Amygdala (tissue), 56 donors: ENCODE measurements around the gene RAET1E.
A peak's percentile ranks its signal among the peaks of the same experiment; 100 is the strongest.
"Not testable (repeated sequence)": the region's sequence is repeated elsewhere in the genome, so short reads cannot be mapped to it uniquely, and the experiment has no call there.

Source experiments
- DNase-seq, 56 donors: peaks; one replicate each; lab custom pipeline; 2025; lab: John Stamatoyannopoulos, UW

RAET1E gene, protein sequence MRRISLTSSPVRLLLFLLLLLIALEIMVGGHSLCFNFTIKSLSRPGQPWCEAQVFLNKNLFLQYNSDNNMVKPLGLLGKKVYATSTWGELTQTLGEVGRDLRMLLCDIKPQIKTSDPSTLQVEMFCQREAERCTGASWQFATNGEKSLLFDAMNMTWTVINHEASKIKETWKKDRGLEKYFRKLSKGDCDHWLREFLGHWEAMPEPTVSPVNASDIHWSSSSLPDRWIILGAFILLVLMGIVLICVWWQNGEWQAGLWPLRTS

DNA sequence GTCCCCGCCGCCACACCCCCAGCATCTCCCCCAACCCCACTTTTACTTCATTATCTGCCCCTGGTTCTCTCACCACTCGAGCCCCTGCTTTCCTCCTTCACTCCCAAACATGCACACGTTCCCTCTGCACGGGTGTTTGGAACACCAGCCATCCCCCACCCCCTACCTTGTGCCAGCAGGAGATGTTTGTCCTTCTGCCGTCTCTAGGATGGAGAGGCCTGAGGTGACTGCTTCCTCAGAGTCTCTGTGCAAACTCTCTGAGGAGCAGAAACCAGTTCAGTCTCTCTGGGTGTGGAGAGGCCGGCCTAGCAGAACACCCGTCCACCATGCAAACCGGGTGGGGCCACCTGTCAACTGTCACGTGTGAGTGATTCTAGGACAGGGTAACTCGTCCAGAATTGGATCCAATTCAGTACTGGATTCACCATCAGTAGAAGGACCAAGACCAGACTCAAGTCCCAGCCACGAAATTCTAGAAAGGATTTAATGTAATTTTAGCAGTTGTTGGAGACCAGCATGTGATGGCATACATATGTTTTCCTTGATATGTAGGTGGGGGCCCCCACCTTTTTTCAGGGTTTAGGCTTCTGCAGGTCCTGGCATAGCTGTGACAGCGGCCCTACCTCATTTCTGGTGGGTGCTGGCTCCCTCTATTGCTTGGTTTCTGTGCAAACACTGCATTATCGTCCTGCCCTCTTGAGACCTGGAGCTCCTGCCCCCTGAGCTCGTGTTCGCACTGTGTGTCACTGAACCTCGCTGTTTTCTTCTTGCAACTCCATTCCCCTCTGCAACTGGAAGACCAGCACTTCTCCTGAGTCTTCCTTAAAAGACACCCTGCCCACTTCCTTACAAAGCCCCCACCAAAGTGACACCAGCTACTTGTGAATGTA lies at the start of gene RAET1E:
RAET1E (minus strand) TSS at position 259 of the 890 bp plus-strand sequence. CDS start 7,212 bp downstream, outside the sequence.
- no peak for DNase-seq

DNA sequence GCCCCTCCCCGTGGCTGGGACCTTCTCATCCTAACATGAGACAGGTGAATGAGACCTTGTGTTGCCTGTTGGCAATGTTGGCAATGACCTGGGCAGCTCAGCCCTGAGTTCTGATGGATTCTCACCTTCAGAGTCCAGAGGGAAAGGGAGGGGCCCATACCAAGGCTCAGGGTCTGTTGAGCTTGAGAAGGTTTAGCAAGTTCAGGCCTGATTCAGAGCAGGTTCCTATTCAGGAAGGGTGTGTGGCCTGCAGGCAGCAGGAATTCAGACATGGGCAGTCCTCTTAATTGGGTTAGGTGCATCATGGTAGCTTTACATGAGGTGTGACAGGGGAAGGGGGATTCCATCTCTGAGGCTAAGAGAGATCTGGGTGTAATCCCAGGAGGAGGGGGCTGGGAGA lies 49.6 kb upstream of the RAET1E start:
- DNase-seq, result not testable (repeated sequence)

DNA sequence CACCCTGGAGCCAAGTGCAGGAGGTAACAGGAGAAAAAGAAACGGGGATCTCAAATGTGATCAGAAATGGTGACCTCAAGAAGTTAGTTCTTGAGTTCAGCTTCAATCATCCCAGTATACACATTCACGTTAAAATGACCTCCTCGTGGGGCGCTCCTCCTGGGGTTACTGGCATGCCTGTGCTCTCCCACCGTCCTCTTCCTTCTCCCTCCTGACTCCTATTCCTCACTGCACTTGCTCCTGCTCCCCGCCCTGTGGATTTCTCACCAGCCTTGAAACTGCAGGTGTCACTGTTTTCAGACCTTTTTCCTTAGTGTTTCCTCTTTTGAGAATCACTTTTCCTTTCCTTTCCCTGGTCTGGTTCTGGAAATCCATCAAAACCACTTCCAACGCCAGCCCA lies 48.7 kb upstream of the RAET1E start:
- not testable (repeated sequence) for DNase-seq

DNA sequence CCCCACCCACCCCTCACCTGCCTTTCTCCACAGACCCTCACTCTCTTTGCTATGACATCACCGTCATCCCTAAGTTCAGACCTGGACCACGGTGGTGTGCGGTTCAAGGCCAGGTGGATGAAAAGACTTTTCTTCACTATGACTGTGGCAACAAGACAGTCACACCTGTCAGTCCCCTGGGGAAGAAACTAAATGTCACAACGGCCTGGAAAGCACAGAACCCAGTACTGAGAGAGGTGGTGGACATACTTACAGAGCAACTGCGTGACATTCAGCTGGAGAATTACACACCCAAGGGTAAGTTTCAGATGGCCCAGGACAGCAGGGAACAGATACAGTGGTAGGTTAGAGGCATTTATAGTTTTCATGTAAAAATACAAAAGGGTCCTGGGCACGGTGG lies 47.4 kb upstream of the RAET1E start:
- not testable (repeated sequence) for DNase-seq

DNA sequence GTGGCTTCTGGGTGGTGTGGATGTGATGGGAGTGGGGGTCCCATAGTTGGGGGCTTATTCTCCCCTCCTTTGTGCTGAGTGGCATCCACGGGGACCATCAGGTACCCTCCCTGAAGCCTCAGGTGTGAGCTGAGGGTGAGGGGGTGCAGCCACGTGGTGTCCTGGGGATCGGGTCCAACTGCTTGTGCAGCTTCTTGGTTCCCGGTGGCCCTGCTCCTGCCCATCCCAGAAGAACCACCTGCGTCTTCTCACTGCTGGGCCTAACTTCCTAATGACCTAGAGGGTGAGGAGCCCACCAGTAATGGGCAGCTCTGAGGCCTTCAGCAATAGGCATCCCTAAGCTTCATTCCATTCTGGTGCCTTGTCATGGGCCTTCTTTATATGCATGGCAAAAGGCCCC lies 45.4 kb upstream of the RAET1E start:
- DNase-seq, result not testable (repeated sequence)

DNA sequence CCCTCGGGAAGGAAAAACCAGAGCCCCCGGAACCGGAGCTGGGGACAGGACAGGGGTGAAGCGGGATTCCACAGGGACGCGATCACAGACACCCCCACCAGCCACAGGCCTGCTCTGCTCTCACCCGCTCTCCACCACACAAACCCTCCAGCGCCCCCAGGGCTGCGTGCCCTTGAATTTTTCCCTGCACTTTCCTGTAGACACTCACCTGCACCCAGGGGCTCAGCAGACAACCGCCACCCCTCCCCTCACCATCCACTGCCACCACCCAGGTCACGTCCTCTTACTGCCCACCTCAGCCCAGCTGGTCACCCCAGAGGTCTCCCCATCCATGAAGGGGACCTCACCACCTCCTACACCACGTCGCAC lies 44.5 kb upstream of the RAET1E start:
- no peak for DNase-seq

DNA sequence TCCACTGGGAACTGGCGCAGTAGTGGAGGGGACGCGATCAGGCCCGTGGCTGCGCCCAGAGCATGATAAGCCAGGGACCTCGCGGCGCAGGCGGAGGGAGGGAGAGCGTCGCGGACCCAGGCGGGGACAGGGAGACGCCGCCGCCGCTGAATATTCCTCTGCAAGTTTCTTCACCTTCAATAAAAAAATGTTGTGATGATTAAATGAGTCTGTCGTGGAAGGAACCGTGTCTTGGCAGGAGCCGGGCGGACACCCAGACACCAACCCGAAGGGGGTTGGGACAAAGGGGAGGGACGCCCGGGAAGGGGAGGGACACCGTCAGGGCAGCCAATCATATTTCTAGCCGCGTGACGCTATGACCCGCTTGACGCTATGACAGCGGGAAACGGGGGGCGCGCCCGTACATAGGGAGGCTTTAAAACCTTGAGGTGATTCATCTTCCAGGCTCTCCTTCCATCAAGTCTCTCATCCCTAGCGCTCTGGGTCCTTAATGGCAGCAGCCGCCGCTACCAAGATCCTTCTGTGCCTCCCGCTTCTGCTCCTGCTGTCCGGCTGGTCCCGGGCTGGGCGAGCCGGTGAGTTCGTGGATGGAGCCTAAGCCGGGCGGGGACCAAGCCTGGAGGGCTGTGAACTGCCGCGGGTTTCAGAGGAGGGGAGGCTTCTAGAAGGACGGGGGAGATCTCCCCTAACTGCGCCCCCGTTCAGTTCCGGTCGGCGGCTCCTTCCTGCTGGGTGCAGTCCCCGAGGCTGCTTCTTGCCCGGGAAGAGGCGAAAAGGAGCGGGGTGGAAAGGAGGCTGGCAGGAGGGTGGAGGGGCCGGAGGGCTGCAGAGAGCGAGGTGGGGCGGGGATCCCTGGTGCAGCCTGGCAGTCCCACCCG lies 43.9 kb upstream of the RAET1E start, which contains the start of gene ULBP2:
ULBP2 (plus strand) TSS at position 432 of the 878 bp plus-strand sequence; CDS start at position 491, 59 bp downstream.
- DNase-seq, result peak in 52 of 56 donors; percentile 11 to 83 (median 59)

DNA sequence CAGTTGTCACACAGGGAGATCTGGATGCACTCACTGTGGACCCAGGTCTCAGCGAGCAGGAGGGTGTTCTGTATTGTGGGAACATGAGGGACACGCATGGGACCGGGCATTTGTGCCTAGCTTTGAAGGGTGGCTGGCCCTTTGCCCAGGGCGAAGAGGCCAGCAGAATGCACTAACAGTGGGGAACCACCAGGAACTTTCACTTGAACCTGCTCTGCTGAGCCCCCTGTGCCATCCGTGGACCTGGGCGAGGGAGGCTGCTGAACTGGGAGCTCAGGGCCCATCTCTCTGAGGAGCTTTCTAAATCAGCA lies 42.7 kb upstream of the RAET1E start:
- no peak for DNase-seq

DNA sequence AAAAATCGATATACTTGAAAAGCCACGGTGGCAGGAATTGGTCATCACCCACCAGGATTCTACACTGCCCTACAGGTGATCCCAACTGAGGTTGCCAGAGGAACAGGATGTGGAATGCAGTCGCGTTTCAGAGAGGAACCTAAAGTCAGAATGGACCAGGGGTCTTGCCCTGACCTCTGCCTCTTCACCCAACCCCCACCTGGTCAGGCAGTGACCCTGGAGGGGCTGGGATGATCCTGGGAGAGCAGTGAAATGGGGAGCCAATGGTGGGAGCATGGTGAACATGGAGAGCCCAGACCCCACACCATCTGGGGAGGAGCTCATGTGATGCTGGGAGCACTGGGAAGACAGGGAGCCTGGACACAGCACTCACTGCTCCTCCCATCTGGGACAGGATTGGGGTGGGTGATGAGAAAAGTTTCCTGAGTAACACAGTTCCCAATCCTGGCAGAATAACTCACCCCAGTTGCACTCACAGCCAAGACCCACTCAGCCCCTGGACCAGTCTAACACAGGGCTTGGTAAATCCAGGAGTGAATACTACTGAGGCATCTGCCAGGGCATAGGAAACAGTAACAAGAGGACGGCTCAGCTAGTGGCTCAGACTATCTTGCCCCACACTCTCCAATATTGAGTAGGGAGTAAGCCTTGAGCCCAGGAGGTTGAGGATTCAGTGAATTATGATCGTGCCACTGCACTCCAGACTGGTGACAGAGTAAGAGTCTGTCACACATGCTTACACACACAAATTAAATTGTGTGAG lies 42.2 kb upstream of the RAET1E start:
- DNase-seq, result no peak

DNA sequence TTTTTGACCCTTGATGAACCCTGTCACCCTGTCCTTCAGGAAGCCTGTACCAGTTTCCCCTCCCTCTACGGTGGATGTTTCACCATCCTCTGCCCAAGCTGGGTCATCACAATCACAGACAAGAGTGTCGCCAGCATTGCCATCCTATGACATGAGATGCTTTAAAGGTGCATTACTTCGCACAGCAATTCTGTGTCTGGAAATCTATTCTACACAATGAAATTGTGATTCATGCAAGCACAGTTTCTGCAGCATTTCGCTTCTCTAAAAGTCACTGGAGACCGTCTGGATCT lies 41.4 kb upstream of the RAET1E start:
- DNase-seq, result no peak

DNA sequence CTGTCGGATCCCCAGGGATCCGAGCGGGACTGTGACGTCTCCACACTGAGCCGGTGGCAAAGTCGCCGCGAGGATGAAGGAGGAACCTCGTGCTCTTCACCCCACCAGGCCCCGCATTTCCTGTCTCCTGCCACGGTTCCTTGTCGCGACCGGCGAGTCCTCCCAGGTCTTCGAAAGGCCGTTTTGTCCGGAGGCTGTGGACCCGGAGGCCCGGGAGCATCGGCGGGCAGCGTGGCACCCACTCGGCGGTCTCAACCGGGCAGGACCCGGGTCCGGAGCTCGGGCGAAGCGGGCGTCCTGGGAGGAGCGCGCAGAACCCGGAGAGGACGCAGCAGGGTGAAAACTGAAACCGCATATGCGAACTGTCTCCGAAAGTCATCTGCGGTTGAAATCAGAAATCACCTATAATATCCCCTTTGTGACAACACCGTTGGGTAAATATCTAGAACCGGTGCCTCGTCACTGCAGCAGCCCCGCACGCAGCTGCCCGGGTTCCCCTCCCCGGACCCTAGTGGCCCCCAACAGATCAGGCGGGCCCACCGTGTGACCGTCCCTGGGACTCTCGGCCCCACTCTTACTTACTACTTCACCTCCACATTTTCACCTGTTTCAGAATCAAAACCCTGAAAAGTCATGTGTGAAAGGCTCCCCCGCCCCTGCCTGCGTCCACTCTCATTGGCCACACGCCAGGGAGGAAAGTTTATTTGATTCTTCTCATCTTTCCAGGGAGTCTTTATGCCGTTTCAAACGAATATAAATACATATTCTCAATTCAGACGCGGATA lies 40.9 kb upstream of the RAET1E start:
- DNase-seq, result no peak

DNA sequence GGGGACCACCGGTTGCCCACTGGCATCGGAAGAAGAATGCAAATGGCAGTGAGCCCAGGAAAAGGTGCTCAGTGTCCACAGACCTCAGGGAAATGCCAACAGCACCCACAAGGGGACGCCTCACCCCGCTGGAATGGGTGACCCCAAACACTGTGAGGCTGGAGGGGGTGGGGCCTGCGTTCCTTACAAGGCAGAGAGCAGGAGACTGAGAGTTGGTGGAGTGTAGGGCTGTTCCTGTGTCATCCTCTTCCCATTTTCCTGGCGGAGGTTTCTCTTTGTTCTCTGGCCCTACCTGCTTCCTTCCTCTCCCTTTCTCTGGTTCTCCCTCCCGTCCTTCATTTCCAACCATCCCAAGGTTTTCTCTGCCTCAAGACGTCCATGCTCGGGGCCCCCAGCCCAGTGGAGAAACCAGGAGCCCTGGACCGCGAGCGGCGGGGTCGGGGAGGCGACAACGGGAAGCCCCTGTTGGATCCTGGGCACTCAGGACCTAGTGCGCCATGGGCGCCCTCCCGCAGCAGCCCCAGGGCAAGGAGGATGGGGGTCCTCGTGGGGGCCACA lies 40.2 kb upstream of the RAET1E start:
- DNase-seq, result not testable (repeated sequence)

DNA sequence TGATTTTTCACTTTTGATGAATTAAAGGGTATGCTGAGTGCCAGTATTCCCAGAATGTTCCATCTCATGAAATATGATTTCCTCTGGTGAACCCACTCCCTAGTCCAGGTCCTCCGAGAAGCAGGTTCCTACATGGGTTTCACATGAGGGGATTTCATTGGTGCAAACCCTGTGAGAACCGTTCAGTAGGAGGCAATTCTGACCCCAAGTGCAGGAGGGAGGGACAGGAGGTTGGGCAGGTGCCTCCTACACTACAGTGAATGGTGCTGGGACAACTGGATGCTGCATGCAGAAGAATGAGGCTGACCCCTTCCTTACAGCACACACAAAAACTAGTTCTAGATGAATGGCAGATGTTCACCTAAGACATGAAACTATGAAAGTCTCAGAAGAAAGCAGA lies 38.8 kb upstream of the RAET1E start:
- no peak for DNase-seq

DNA sequence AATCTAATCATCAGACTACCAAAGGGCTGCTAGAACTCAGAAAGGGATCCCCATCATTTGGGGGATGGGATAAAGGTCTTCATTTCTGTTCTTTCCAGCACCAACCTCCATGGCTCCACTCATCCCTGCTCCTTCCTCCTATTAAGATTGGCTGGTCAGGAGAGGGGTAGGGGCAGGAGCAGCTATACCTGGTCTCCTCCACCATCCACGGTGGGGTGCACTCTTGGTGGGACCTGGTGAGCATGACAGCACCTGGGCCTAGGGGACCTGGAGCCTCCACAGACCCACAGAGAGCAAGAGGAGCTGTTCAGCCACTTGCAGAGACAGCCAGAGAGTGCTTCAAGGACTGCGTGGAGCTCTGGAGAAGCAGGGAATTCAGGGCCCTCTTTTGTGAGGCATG lies 37.8 kb upstream of the RAET1E start:
- DNase-seq, result no peak

DNA sequence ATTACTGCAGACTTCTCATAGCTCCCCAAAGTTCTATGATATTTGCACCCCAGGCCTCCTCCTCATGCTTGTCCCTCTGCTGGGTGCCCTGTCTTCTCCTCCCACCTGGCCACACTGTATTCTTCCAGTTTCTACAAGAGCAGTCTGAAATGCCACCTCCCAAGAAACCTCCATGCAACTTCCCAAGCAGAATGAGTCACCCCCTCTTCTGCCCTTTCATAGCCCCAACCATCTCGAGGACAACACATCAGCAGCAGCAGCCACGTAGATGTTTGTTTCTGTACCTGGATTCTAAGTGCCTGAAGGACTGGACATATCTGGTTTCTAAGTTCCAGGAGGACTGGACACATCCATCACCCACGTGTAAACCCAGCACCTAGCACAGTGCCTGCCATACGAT lies 37.3 kb upstream of the RAET1E start:
- DNase-seq, result no peak

DNA sequence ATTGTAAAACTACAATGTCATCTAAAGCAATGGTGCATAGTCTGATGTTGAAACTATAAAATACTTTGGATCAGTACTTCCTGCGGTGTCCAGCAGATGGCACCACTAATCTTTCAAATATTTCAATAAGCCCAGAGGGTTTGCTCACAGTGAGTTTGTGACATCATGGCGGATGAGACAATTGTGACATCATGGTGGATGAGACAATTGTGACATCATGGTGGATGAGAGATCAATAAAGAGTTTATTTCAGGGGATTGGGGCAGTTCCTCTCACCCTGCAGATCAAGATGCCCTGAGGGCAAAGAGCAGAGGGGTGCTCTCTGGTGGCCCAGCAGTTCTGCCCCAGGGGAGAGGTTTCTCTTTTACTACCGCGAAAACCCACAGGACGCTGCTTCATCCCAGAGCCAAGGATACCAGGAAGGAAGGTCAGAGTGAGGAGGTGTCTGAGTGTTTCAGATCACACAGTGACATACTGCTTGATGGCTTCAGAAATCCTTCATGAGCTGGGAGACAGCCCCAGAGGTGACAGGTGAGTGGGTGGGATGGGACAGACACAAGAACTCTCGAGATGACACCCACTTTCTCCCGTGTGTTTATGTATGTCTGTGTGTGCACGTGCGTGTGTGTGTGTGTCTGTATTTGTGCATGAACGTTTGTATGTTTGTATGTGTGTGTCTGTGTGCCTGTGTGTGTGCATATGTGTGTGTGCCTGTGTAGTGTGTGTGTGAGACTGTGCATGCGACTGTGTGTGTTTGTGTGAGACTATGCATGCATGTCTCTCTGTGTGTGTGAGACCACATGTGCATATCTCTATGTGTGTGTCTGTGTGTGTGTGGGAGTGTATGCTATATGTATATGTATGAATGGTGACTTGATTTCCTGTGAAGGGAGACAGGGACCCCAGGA lies 36.6 kb upstream of the RAET1E start:
- DNase-seq, result peak in 27 of 56 donors; percentile 4 to 84 (median 20)

DNA sequence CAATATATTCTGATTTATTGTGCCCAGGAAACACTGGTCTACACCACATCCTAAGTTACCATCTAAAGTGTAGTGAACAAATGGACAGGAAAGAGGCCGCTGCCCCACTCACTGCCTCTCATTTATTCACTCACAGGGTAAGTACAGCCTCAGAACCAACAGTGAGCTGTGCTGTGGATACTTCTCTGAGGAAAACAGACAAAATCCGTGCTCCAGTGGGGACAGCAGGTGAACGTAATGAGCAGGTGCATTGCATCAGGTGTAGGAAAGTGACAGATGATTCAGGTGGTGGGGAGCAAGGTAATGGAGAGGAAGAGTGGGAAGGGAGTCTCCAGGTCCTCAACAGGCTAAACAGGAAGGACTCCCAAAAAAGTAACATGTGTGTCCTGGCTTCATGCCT lies 35.5 kb upstream of the RAET1E start:
- no peak for DNase-seq

DNA sequence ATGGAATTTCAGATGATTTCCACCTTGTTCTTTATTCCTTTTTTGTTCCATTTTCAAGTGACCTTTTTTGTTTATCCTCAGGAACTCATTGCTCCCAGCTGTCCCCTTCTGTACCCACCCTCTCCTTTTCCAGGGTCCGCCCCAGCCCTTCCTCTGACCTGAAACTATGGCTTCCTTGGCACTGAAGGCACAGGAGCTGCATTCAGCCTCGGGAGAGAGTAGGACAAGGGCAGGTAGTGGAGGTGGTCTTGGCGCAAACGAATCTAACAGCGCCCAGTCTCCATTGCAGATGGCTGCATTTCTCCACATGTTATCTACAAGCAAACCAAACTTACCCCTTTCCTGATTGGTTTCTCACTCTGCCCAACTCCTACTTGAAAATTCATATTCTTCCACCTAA lies 35.1 kb upstream of the RAET1E start:
- DNase-seq, result no peak
